ENCODE data around the gene RPRD2. TPM values are rescaled to one million over a fixed set of nuclear protein-coding genes. Genes with fewer than 3 reads are reported as not detected.
A peak's percentile ranks its signal among the peaks of the same experiment; 100 is the strongest.

RPRD2 gene
- total RNA-seq, 1 experiment from 2014 or later: 36.2 TPM

- no peaks in the 10 kb centered on the region for H3K9me2 ChIP-seq (ENCODE audit: insufficient read depth)
- peaks cover 23% of the 10 kb centered on the region for H3F3A ChIP-seq (ENCODE audit: insufficient read depth, low read depth)
- intact Hi-C loops (cut with micrococcal nuclease; ENCODE audit: unreplicated experiment): no loop called here
- H3K4me2 ChIP-seq: no peak overlapping the region
- no peak overlapping the region for H2AFZ ChIP-seq
- H3K27ac ChIP-seq: no peak overlapping the region
- H3K4me3 ChIP-seq: no peak overlapping the region
- H3K27me3 ChIP-seq (ENCODE audit: insufficient read depth, low read depth): no peaks in the 10 kb centered on the region
- no peaks in the 10 kb centered on the region for H3K9me3 ChIP-seq (ENCODE audit: insufficient read depth, low read depth)
- H4K20me1 ChIP-seq (ENCODE audit: insufficient read depth): no peaks in the 10 kb centered on the region
- TF ChIP-seq EZH2 (IDR thresholded peaks at IDR 0.05; ENCODE audit: low read depth) (no peak), CTCF (conservative IDR thresholded peaks at IDR 0.05) (no peak)
- CTCF ChIA-PET: no interaction called here
- peaks cover 3% of the 10 kb centered on the region; the same call in 1 of the 2 replicates for H3K4me1 ChIP-seq (replicated peaks; ENCODE audit: insufficient read depth)
- no peaks in the 10 kb centered on the region for H3K79me2 ChIP-seq (ENCODE audit: low read depth)
- DNase-seq: peak; percentile 15 to 50
- POLR2A ChIA-PET (ENCODE audit: unreplicated experiment): interaction anchor here (0.6 kb wide), 1 partner anchor 463 kb away, joined by 3 read pairs; no protein-coding TSS in a partner anchor
- H3K36me3 ChIP-seq (ENCODE audit: low read depth): no peaks in the 10 kb centered on the region
- BruUV-seq (replicated peaks): no TSS peak
Observed at GRCh38 chr1:150477733-150478132, 113.8 kb downstream of the RPRD2 start.

- Histone ChIP-seq H3F3A (ENCODE audit: insufficient read depth, low read depth) (peaks cover 28% of the 10 kb centered on the region), H3K79me2 (ENCODE audit: low read depth) (no peaks in the 10 kb centered on the region), H3K27ac (no peak overlapping the region), H3K4me2 (no peak overlapping the region), H4K20me1 (ENCODE audit: insufficient read depth) (no peaks in the 10 kb centered on the region), H3K9me3 (ENCODE audit: insufficient read depth, low read depth) (no peaks in the 10 kb centered on the region), H3K27me3 (ENCODE audit: insufficient read depth, low read depth) (no peaks in the 10 kb centered on the region), H3K36me3 (ENCODE audit: low read depth) (no peaks in the 10 kb centered on the region), H3K9me2 (ENCODE audit: insufficient read depth) (no peaks in the 10 kb centered on the region), H3K4me3 (no peak overlapping the region), H2AFZ (no peak overlapping the region), H3K4me1 (replicated peaks; ENCODE audit: insufficient read depth) (peaks cover 3% of the 10 kb centered on the region; the same call in 1 of the 2 replicates)
- POLR2A ChIA-PET (ENCODE audit: unreplicated experiment): no interaction called here
- CTCF ChIA-PET: no interaction called here
- no TSS peak for BruUV-seq (replicated peaks)
- intact Hi-C loops (cut with micrococcal nuclease; ENCODE audit: unreplicated experiment): no loop called here
- no peak for DNase-seq
- TF ChIP-seq CTCF (conservative IDR thresholded peaks at IDR 0.05): no peak
- TF ChIP-seq EZH2 (IDR thresholded peaks at IDR 0.05; ENCODE audit: low read depth): no peak
Observed at GRCh38 chr1:150479370-150479769, 115.4 kb downstream of the RPRD2 start.

GRCh38 chr1:150479927-150480352 lies 116.0 kb downstream of the RPRD2 start:
- Histone ChIP-seq H3F3A (ENCODE audit: insufficient read depth, low read depth) (peaks cover 27% of the 10 kb centered on the region), H3K9me3 (ENCODE audit: insufficient read depth, low read depth) (no peaks in the 10 kb centered on the region), H3K79me2 (ENCODE audit: low read depth) (no peaks in the 10 kb centered on the region), H4K20me1 (ENCODE audit: insufficient read depth) (no peaks in the 10 kb centered on the region), H3K4me1 (replicated peaks; ENCODE audit: insufficient read depth) (peaks cover 3% of the 10 kb centered on the region; the same call in 1 of the 2 replicates), H3K36me3 (ENCODE audit: low read depth) (no peaks in the 10 kb centered on the region), H3K27me3 (ENCODE audit: insufficient read depth, low read depth) (no peaks in the 10 kb centered on the region), H2AFZ (no peak overlapping the region), H3K9me2 (ENCODE audit: insufficient read depth) (no peaks in the 10 kb centered on the region), H3K4me2 (no peak overlapping the region), H3K27ac (no peak overlapping the region), H3K4me3 (no peak overlapping the region)
- DNase-seq: no peak
- ChIA-PET CTCF (interaction anchor here (0.6 kb wide), 1 partner anchor 443 kb away, joined by 3 read pairs; no protein-coding TSS in a partner anchor), POLR2A (ENCODE audit: unreplicated experiment) (no interaction called here)
- intact Hi-C loops (cut with micrococcal nuclease; ENCODE audit: unreplicated experiment): no loop called here
- no peak for TF ChIP-seq EZH2 (IDR thresholded peaks at IDR 0.05; ENCODE audit: low read depth)
- BruUV-seq (replicated peaks): no TSS peak

GRCh38 chr1:150484431-150484830 lies 120.5 kb downstream of the RPRD2 start:
- Histone ChIP-seq H3K4me3 (no peak overlapping the region), H3K79me2 (ENCODE audit: low read depth) (peaks cover 14% of the 10 kb centered on the region), H4K20me1 (ENCODE audit: insufficient read depth) (no peaks in the 10 kb centered on the region), H3K27me3 (ENCODE audit: insufficient read depth, low read depth) (no peaks in the 10 kb centered on the region), H3K9me2 (ENCODE audit: insufficient read depth) (no peaks in the 10 kb centered on the region), H3F3A (ENCODE audit: insufficient read depth, low read depth) (peaks cover 18% of the 10 kb centered on the region; the same call in 1 of the 2 replicates), H3K27ac (no peak overlapping the region), H2AFZ (no peak overlapping the region), H3K9me3 (ENCODE audit: insufficient read depth, low read depth) (no peaks in the 10 kb centered on the region), H3K36me3 (ENCODE audit: low read depth) (peaks cover 8% of the 10 kb centered on the region; the same call in 1 of the 2 replicates), H3K4me1 (replicated peaks; ENCODE audit: insufficient read depth) (peaks cover 8% of the 10 kb centered on the region; the same call in 1 of the 2 replicates), H3K4me2 (no peak overlapping the region)
- TF ChIP-seq CTCF (conservative IDR thresholded peaks at IDR 0.05) (no peak), EZH2 (IDR thresholded peaks at IDR 0.05; ENCODE audit: low read depth) (no peak)
- intact Hi-C loops (cut with micrococcal nuclease; ENCODE audit: unreplicated experiment): no loop called here
- peak in 1 of 2 experiments; percentile 37 for DNase-seq
- ChIA-PET POLR2A (ENCODE audit: unreplicated experiment) (interaction anchor here (0.7 kb wide), 1 partner anchor 400 kb away, joined by 36 read pairs; no protein-coding TSS in a partner anchor), CTCF (interaction anchor here (0.6 to 0.7 kb wide), 2 partner anchors 48 to 145 kb away, joined by 3 to 4 read pairs; no protein-coding TSS in a partner anchor)
- no TSS peak for BruUV-seq (replicated peaks)
